K562 (cell line): ENCODE results near the gene LACTBL1. TPM values are rescaled to one million over a fixed set of nuclear protein-coding genes. Genes with fewer than 3 reads are reported as not detected.
A peak's percentile ranks its signal among the peaks of the same experiment; 100 is the strongest.

Source experiments
- ATF7 ChIP-seq: fragments of 450-650 bp; IDR thresholded peaks from 2 replicates; pipeline ENCODE4 v1.7.1; 2014; ENCODE audit warnings: mild to moderate bottlenecking, moderate library complexity
- CAMTA2 ChIP-seq: fragments of 250-450 bp; sonication (Bioruptor Pico); conservative IDR thresholded peaks from 2 replicates; pipeline ENCODE4 v1.5.1; 2022
- ERF ChIP-seq: fragments of 450-650 bp; formaldehyde crosslinking; IDR thresholded peaks from 2 replicates; pipeline ENCODE4 v1.4.0; 2020; ENCODE audit warnings: mild to moderate bottlenecking, mixed read lengths
- ESRRA ChIP-seq: fragments of 450-650 bp; IDR thresholded peaks from 2 replicates; pipeline ENCODE4 v1.6.1; 2014; ENCODE audit warnings: low read depth, mild to moderate bottlenecking, moderate library complexity, borderline replicate concordance
- GTF2F1 ChIP-seq: IDR thresholded peaks from 2 replicates; pipeline ENCODE4 v1.6.1; 2011; ENCODE audit warnings: low read depth, low read length, improper control_type of control experiment
- HES1 ChIP-seq: fragments of 450-650 bp; IDR thresholded peaks from 2 replicates; pipeline ENCODE4 v1.6.1; 2016; ENCODE audit warnings: low read depth, mild to moderate bottlenecking, moderate library complexity
- KHSRP ChIP-seq: fragments of 450-650 bp; IDR thresholded peaks from 2 replicates; pipeline ENCODE4 v1.6.1; 2017
- MAZ ChIP-seq, 2 experiments: fragments of 450-650 bp in 1 of 2; sonication (generic) in 1 of 2; formaldehyde crosslinking; IDR thresholded peaks in 1 of 2; conservative IDR thresholded peaks in 1 of 2; 2 replicates each; pipeline versions ENCODE4 v1.4.0 to v1.5.0; 2020; ENCODE audit warnings: mild to moderate bottlenecking in 1 of 2, missing genetic modification reagents in 1 of 2
- MEF2D ChIP-seq: conservative IDR thresholded peaks from 2 replicates; pipeline ENCODE4 v1.6.1; 2016; ENCODE audit warnings: low read depth, missing genetic modification characterization, missing compliant biosample characterization
- MEIS2 ChIP-seq: fragments of 450-650 bp; IDR thresholded peaks from 2 replicates; pipeline ENCODE4 v1.6.1; 2014; ENCODE audit warnings: mild to moderate bottlenecking; ENCODE audit not compliant: partially characterized antibody
- NCOA1 ChIP-seq: fragments of 450-650 bp; IDR thresholded peaks from 2 replicates; pipeline ENCODE4 v1.6.1; 2016; ENCODE audit warnings: low read depth
- NR4A1 ChIP-seq, 2 experiments: fragments of 250-450 bp in 1 of 2; fragments of 450-650 bp in 1 of 2; sonication (Bioruptor Pico) in 1 of 2; IDR thresholded peaks; 2 replicates each; pipeline versions ENCODE4 v1.4.0 to v1.6.1; 2016 to 2020; ENCODE audit warnings: mild to moderate bottlenecking in 2 of 2, missing compliant biosample characterization in 1 of 2, missing genetic modification characterization in 1 of 2, moderate library complexity in 1 of 2
- PCBP1 ChIP-seq: fragments of 200-400 bp; formaldehyde crosslinking; IDR thresholded peaks from 2 replicates; pipeline ENCODE4 v1.6.1; 2018; ENCODE audit warnings: mild to moderate bottlenecking, low read depth, low read length; ENCODE audit not compliant: poor library complexity, severe bottlenecking
- POLR2G ChIP-seq: fragments of 200-400 bp; formaldehyde crosslinking; IDR thresholded peaks from 2 replicates; pipeline ENCODE4 v1.6.1; 2017; ENCODE audit warnings: low read depth, mild to moderate bottlenecking, antibody characterized with exemption, low read length, moderate library complexity
- SOX6 ChIP-seq: fragments of 450-650 bp; IDR thresholded peaks from 2 replicates; pipeline ENCODE4 v1.6.1; 2014; ENCODE audit warnings: mild to moderate bottlenecking
- ZBTB40 ChIP-seq, 2 experiments: fragments of 450-650 bp in 1 of 2; sonication (generic) in 1 of 2; formaldehyde crosslinking in 1 of 2; IDR thresholded peaks; 2 replicates each; pipeline versions ENCODE4 v1.7.1 to v1.9.0; 2016 to 2022; ENCODE audit warnings: inconsistent platforms in 1 of 2, mild to moderate bottlenecking in 1 of 2, missing genetic modification reagents in 1 of 2
- ZNF41 ChIP-seq: fragments of 250-450 bp; sonication (Bioruptor Pico); conservative IDR thresholded peaks from 2 replicates; pipeline ENCODE4 v1.4.0; 2020; ENCODE audit warnings: mild to moderate bottlenecking
- ZNF584 ChIP-seq: fragments of 200-800 bp; sonication (Bioruptor generic); IDR thresholded peaks from 2 replicates; pipeline ENCODE4 v1.6.1; 2016; ENCODE audit warnings: low read depth, mild to moderate bottlenecking, missing genetic modification characterization, missing compliant biosample characterization
- polyA plus RNA-seq, 8 experiments: library from polyadenylated mRNA; depleted of rRNA in 4 of 8; stranded (reverse) in 5 of 8; unstranded in 3 of 8; fragments of >200 nt; fragmentation: Nextera tagmentation in 2 of 8; fragmentation: Illumina TruSeq in 1 of 8; extraction: Ambion mirVana in 2 of 8; extraction: Trizol in 1 of 8; gene quantifications; 2 replicates each; pipeline versions ENCODE4 v1.2.1 to v1.2.3, GENCODE V29; 2011 to 2014; ENCODE audit warnings: inconsistent platforms in 1 of 8, missing spikeins in 1 of 8
- total RNA-seq, 7 experiments: library from RNA; depleted of rRNA in 6 of 7; stranded (reverse); fragments of >200 nt in 6 of 7; fragmentation: Illumina TruSeq in 2 of 7; extraction: Trizol in 2 of 7; gene quantifications; 2 replicates each; pipeline versions ENCODE4 v1.2.1 to v1.2.3, GENCODE V29; 2011 to 2021; ENCODE audit warnings: low replicate concordance in 1 of 7

Gene LACTBL1
- total and polyA plus RNA-seq, 9 of the 15 experiments (the other 6 are each of a cell fraction or from before 2014, with no cell fraction given): not detected

- peak; percentile 67 for TF ChIP-seq ZBTB40 (IDR thresholded peaks at IDR 0.05)
- TF ChIP-seq ZBTB40 (CRISPR knock-in tag; IDR thresholded peaks at IDR 0.05): no peak
- TF ChIP-seq ZNF41 (CRISPR knock-in tag): no peak
- peak; percentile 88; the same call in 1 of the 2 replicates for TF ChIP-seq CAMTA2 (CRISPR knock-in tag)
- TF ChIP-seq MEIS2: peak; percentile 69
- TF ChIP-seq ERF (CRISPR knock-in tag): peak; percentile 82
- peak; percentile 68; the same call in 1 of the 2 replicates for TF ChIP-seq NCOA1
- TF ChIP-seq ZNF584 (CRISPR knock-in tag): peak; percentile 81; the same call in 1 of the 2 replicates
- peak; percentile 91 to 98 for TF ChIP-seq MAZ (CRISPR knock-in tag; conservative IDR thresholded peaks at IDR 0.05 in 1 of 2, IDR thresholded peaks at IDR 0.05 in 1 of 2)
- peak; percentile 86 for TF ChIP-seq HES1
- peak; percentile 90 for TF ChIP-seq GTF2F1
- TF ChIP-seq NR4A1 (CRISPR knock-in tag; IDR thresholded peaks at IDR 0.05): no peak; the same call in 1 of the 2 replicates
- no peak; the same call in 1 of the 2 replicates for TF ChIP-seq NR4A1 (tag; IDR thresholded peaks at IDR 0.05)
- TF ChIP-seq SOX6: peak; percentile 92
- peak; percentile 96 for TF ChIP-seq POLR2G
- TF ChIP-seq PCBP1: peak; percentile 78
- peak; percentile 93 for TF ChIP-seq ATF7
- TF ChIP-seq ESRRA: peak; percentile 90
- TF ChIP-seq KHSRP: no peak
- 0 out of 2 replicates have a peak, but pooled peaks have one; percentile 60 for TF ChIP-seq MEF2D
Observed at GRCh38 chr1:23019094-23019862, 46.6 kb upstream of the LACTBL1 start, which contains the start of gene KDM1A (continued).
